PFSK-1 (cell line): ENCODE data around the gene RASAL2.

Experiments used
- FOXP2 ChIP-seq: optimal IDR thresholded peaks from 2 replicates; pipeline ENCODE3; 2011; ENCODE audit warnings: borderline replicate concordance, control low read depth, inconsistent platforms; ENCODE audit not compliant: insufficient read depth; ENCODE audit errors: extremely low read length, extremely low read depth
- POLR2AphosphoS5 ChIP-seq: IDR thresholded peaks from 2 replicates; pipeline ENCODE4 v1.6.1; 2012; ENCODE audit warnings: low read depth, mild to moderate bottlenecking, control low read depth, low read length, moderate library complexity
- SIN3A ChIP-seq: IDR thresholded peaks from 2 replicates; pipeline ENCODE4 v1.6.1; 2012; ENCODE audit warnings: mild to moderate bottlenecking, low read length, moderate library complexity, borderline replicate concordance; ENCODE audit not compliant: insufficient read depth
- TAF1 ChIP-seq: IDR thresholded peaks from 2 replicates; pipeline ENCODE4 v1.6.1; 2012; ENCODE audit warnings: low read length, control low read depth, borderline replicate concordance; ENCODE audit not compliant: insufficient read depth

DNA sequence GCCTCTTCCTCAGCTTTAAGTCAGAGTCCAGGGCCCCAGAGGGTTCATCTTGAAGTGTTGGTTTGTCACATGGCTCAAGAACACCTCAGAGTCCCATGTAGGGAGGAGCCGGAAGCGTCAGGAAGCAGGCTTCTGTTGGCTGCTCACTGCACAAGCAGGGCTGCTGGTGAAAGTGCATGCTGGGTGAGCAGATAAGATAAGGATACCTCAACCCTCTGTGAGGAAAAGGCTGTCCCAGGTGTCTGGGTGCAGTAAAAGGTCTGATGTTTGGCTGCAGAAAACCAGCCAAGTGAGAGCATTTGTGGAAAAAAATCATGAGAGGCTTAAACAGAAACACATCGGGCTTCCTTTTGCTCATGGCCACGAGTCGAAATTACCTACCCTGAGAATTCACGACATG, 412.8 kb downstream of the RASAL2 start:
- TF ChIP-seq POLR2AphosphoS5 (no peak), SIN3A (no peak), TAF1 (no peak), FOXP2 (no peak)
